A549 (cell line): ENCODE results near the gene NUFIP1. TPM values are rescaled to one million over a fixed set of nuclear protein-coding genes. Genes with fewer than 3 reads are reported as not detected.

Source experiments
- ATAC-seq, 2 experiments: fragments of 200-7000 bp in 1 of 2; fragments of >200 bp in 1 of 2; cut with Nextera tagmentation in 1 of 2; cut with Tn5 transposase in 1 of 2; 3 replicates each; pipeline versions ENCODE4 v1.8.0 to v1.9.1; 2018 to 2020; ENCODE audit warnings: mild to moderate bottlenecking in 1 of 2, moderate library complexity in 1 of 2
- CTCF ChIA-PET: fragments of 300-600 bp; sonication (Branson Sonifier 250); formaldehyde crosslinking; extraction: SDS; loops from one replicate; lab custom pipeline; 2021; ENCODE audit warnings: antibody characterized with exemption, inconsistent platforms; lab: Yijun Ruan, JAX
- POLR2A ChIA-PET: fragments of 350-600 bp; formaldehyde crosslinking; extraction: SDS; loops from one replicate; lab custom pipeline; 2021; ENCODE audit warnings: antibody characterized with exemption, inconsistent platforms; lab: Yijun Ruan, JAX
- DNase-seq, 2 experiments: peaks; one replicate each; pipeline versions ENCODE4 v3.0.0 to v3.0.0-alpha.2; 2011 to 2016; ENCODE audit warnings: low read depth in 1 of 2, low spot score in 1 of 2
- FAIRE-seq: peaks from 2 replicates; lab custom pipeline; 2011; peaks lifted over from hg19 to GRCh38; lab: Jason Lieb, UNC
- H3K27ac ChIP-seq, 2 experiments: fragments of >200 bp; sonication (Bioruptor Twin); formaldehyde crosslinking; 3 replicates each; pipeline ENCODE4 v1.5.1; 2016 to 2017
- H3K4me1 ChIP-seq: fragments of >200 bp; sonication (Bioruptor Twin); formaldehyde crosslinking; 3 replicates; pipeline ENCODE4 v1.6.1; 2016
- H3K4me2 ChIP-seq: fragments of >200 bp; sonication (Bioruptor Twin); formaldehyde crosslinking; 3 replicates; pipeline ENCODE4 v1.6.1; 2016
- H3K4me3 ChIP-seq: fragments of >200 bp; sonication (Bioruptor Twin); formaldehyde crosslinking; 3 replicates; pipeline ENCODE4 v1.5.1; 2016
- H3K9me3 ChIP-seq: fragments of >200 bp; sonication (Bioruptor Twin); formaldehyde crosslinking; 3 replicates; pipeline ENCODE4 v1.6.1; 2016
- CHD2 ChIP-seq: fragments of 150-350 bp; IDR thresholded peaks from 2 replicates; pipeline ENCODE4 v1.6.1; 2014; ENCODE audit warnings: low read length; ENCODE audit not compliant: partially characterized antibody
- CHD4 ChIP-seq: fragments of 200-600 bp; sonication (generic); IDR thresholded peaks from 2 replicates; pipeline ENCODE4 v1.6.1; 2016; ENCODE audit warnings: antibody characterized with exemption, mild to moderate bottlenecking, borderline replicate concordance
- CTCF ChIP-seq: fragments of >200 bp; sonication (Bioruptor Twin); formaldehyde crosslinking; IDR thresholded peaks from 3 replicates; pipeline ENCODE4 v1.5.1; 2016
- EHF ChIP-seq: fragments of 250-450 bp; sonication (Bioruptor Pico); IDR thresholded peaks from 2 replicates; pipeline ENCODE4 v1.5.0; 2020; ENCODE audit warnings: mild to moderate bottlenecking
- FOSB ChIP-seq: fragments of 250-450 bp; sonication (Bioruptor Pico); IDR thresholded peaks from 2 replicates; pipeline ENCODE4 v1.5.0; 2020; ENCODE audit warnings: mild to moderate bottlenecking, moderate library complexity
- HDAC2 ChIP-seq: fragments of 200-600 bp; sonication (generic); IDR thresholded peaks from 2 replicates; pipeline ENCODE4 v1.6.1; 2016
- HEYL ChIP-seq: fragments of 250-450 bp; sonication (Bioruptor Pico); IDR thresholded peaks from 2 replicates; pipeline ENCODE4 v1.8.0; 2021; ENCODE audit warnings: mild to moderate bottlenecking, moderate library complexity
- HOXA7 ChIP-seq: fragments of 250-450 bp; sonication (Bioruptor Pico); IDR thresholded peaks from 2 replicates; pipeline ENCODE4 v1.5.0; 2020; ENCODE audit warnings: mild to moderate bottlenecking, moderate library complexity
- HOXB13 ChIP-seq: fragments of 250-450 bp; sonication (Bioruptor Pico); IDR thresholded peaks from 2 replicates; pipeline ENCODE4 v1.5.0; 2020; ENCODE audit warnings: low read depth, mild to moderate bottlenecking, moderate library complexity
- JUN ChIP-seq, 2 experiments: fragments of >200 bp; sonication (Bioruptor Twin); formaldehyde crosslinking; IDR thresholded peaks; 2 replicates in 1 of 2; 3 replicates in 1 of 2; pipeline ENCODE4 v1.6.1; 2016 to 2017
- JUNB ChIP-seq: fragments of >200 bp; sonication (Bioruptor Twin); formaldehyde crosslinking; IDR thresholded peaks from 2 replicates; pipeline ENCODE4 v1.6.1; 2016
- KDM5A ChIP-seq: fragments of 200-600 bp; sonication (generic); IDR thresholded peaks from 2 replicates; pipeline ENCODE4 v1.6.1; 2016; ENCODE audit warnings: antibody characterized with exemption, mild to moderate bottlenecking
- MAFK ChIP-seq: fragments of 450-650 bp; IDR thresholded peaks from 2 replicates; pipeline ENCODE4 v1.6.1; 2014; ENCODE audit not compliant: partially characterized antibody
- MYC ChIP-seq: IDR thresholded peaks from 2 replicates; pipeline ENCODE4 v1.6.1; 2012; ENCODE audit warnings: mild to moderate bottlenecking, inconsistent platforms, low read length, improper control_type of control experiment, borderline replicate concordance
- NR3C1 ChIP-seq: fragments of >200 bp; sonication (Bioruptor Twin); formaldehyde crosslinking; IDR thresholded peaks from 3 replicates; pipeline ENCODE4 v1.6.1; 2017
- PBX3 ChIP-seq: IDR thresholded peaks from 2 replicates; pipeline ENCODE4 v1.6.1; 2012
- RAD21 ChIP-seq, 2 experiments: fragments of >200 bp in 1 of 2; sonication (Bioruptor Twin) in 1 of 2; formaldehyde crosslinking in 1 of 2; IDR thresholded peaks in 1 of 2; conservative IDR thresholded peaks in 1 of 2; 2 replicates in 1 of 2; 3 replicates in 1 of 2; pipeline ENCODE4 v1.6.1; 2012 to 2018; ENCODE audit warnings: inconsistent platforms in 1 of 2
- RARB ChIP-seq: fragments of 250-450 bp; sonication (Bioruptor Pico); IDR thresholded peaks from 2 replicates; pipeline ENCODE4 v1.8.0; 2021; ENCODE audit warnings: mild to moderate bottlenecking, moderate library complexity
- RNF2 ChIP-seq: fragments of 200-600 bp; sonication (generic); IDR thresholded peaks from 2 replicates; pipeline ENCODE4 v1.6.1; 2016; ENCODE audit warnings: low read depth, mild to moderate bottlenecking, antibody characterized with exemption, moderate library complexity, borderline replicate concordance
- SREBF2 ChIP-seq: fragments of 450-650 bp; IDR thresholded peaks from 2 replicates; pipeline ENCODE4 v1.6.1; 2014; ENCODE audit warnings: mild to moderate bottlenecking, moderate library complexity
- ZC3H11A ChIP-seq: fragments of 450-650 bp; IDR thresholded peaks from 2 replicates; pipeline ENCODE4 v1.6.1; 2014; ENCODE audit warnings: antibody characterized with exemption, mild to moderate bottlenecking
- WGBS: methylation state at CpG from one replicate; pipeline ENCODE4 v1.1.6; 2017; ENCODE audit errors: missing lambda C conversion rate; 5-methylcytosine and 5-hydroxymethylcytosine counted together
- polyA plus RNA-seq, 4 experiments: library from polyadenylated mRNA; depleted of rRNA in 3 of 4; stranded (reverse); fragments of >200 nt; fragmentation: RNase III in 1 of 4; extraction: RNeasy Plus Mini Kit Qiagen cat#74134 plus additional on column Dnase treatment in 1 of 4; gene quantifications; 2 replicates in 3 of 4; 3 replicates in 1 of 4; pipeline ENCODE4 v1.2.3, GENCODE V29; 2011 to 2017
- TF ChIP-seq, protein P1 (sequence below): fragments of >200 bp; sonication (Bioruptor Twin); formaldehyde crosslinking; IDR thresholded peaks from 2 replicates; pipeline ENCODE4 v1.6.1; 2016
- TF ChIP-seq, protein P2 (sequence below): IDR thresholded peaks from 2 replicates; pipeline ENCODE4 v1.6.1; 2012
- TF ChIP-seq, protein P3 (sequence below): fragments of 250-450 bp; sonication (Bioruptor Pico); IDR thresholded peaks from 2 replicates; pipeline ENCODE4 v1.5.0; 2020; ENCODE audit warnings: low read depth, mild to moderate bottlenecking, moderate library complexity

Gene NUFIP1
- polyA plus RNA-seq, 2 of the 4 experiments (the other 2 are of a cell fraction), result 3.7 to 6.3 TPM

DNA sequence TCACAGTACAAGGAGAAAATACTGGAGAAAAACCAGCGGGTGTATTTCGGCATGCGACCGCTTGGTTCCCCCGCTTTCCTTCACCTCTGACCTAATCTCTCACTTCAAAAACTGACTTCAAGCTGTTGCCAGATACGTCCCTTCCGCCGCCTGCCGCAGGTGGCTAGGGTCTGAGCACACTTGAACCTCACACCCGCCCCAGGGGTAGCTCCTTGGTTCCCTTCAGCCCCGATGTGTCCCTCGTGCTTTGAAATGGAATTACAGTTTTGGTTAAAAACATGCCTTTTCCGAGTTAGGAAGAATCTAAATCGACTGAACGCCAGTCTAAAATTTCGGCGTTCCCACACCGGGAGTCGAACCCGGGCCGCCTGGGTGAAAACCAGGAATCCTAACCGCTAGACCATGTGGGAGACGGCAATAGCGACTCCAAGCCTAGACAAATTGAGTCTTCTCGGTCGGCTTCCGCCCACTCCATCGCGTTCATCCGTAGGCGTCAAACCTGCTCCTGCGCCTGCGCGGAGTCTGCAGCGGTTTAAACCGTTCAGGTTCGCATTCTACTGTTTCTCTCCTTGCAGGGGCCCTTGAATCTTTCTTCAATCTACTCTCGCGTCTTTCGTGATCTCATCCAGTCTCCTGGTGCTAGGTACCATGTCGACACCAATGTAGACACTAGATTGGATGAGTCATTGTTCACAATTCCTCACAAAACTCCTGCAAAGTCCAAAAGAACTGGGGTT lies 71.5 kb downstream of the NUFIP1 start (continued):
- no peak; the same call in 2 of the 3 replicates for TF ChIP-seq CTCF
- TF ChIP-seq SREBF2, result peak; percentile 90
- TF ChIP-seq JUN (IDR thresholded peaks at IDR 0.05), result peak in 1 of 2 experiments; percentile 47; a peak in 2 of 5 replicates
- TF ChIP-seq, protein P1, sequence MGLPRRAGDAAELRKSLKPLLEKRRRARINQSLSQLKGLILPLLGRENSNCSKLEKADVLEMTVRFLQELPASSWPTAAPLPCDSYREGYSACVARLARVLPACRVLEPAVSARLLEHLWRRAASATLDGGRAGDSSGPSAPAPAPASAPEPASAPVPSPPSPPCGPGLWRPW, result no peak
- TF ChIP-seq, protein P2, sequence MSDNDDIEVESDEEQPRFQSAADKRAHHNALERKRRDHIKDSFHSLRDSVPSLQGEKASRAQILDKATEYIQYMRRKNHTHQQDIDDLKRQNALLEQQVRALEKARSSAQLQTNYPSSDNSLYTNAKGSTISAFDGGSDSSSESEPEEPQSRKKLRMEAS, result peak; percentile 83
- TF ChIP-seq RARB, result no peak
- peak; percentile 41 to 45 for TF ChIP-seq RAD21 (conservative IDR thresholded peaks at IDR 0.05 in 1 of 2, IDR thresholded peaks at IDR 0.05 in 1 of 2)
- TF ChIP-seq, protein P3, sequence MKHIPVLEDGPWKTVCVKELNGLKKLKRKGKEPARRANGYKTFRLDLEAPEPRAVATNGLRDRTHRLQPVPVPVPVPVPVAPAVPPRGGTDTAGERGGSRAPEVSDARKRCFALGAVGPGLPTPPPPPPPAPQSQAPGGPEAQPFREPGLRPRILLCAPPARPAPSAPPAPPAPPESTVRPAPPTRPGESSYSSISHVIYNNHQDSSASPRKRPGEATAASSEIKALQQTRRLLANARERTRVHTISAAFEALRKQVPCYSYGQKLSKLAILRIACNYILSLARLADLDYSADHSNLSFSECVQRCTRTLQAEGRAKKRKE (CRISPR knock-in tag), result 0 out of 2 replicates have a peak, but pooled peaks have one; percentile 30

DNA sequence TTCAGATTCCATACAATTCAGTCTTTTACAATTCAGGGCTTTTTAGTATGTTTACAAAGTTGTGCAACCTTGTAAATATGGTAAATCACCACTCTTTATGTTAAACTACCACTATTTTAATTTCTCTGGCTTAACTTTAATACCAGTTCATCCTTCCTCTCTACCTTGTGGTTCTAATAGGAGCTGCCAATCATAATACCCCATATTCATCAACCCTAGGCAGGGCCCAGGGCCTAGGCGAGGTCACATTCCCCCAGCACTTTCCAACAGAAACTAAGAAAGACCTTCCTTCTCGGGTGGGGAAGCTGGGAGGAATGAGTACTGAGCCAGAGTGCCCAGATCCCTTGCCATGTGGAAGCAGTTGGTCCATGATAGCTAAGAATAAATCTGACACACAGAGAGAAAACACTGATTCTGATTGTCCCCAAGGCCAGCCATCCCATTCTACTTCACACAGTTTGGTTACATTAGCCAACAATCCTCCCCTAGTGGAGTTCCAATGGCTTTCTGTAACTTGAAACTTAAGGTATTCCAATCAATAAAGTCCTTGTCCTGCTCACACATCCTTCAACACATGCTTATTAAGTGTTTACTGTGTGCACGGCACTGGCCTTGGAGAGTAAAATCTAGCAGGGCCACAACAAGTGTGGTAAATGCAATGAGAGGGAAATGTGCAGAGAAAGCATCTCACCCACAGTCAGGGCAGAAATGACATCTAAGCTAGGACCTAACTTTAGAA lies 76.8 kb downstream of the NUFIP1 start:
- FAIRE-seq (no peak), DNase-seq (no peak), ATAC-seq (no peak)
- TF ChIP-seq CHD2 (no peak), CTCF (no peak), HDAC2 (no peak), MYC (no peak), CHD4 (no peak), PBX3 (no peak), EHF (CRISPR knock-in tag) (no peak), JUNB (no peak), NR3C1 (no peak), MAFK (no peak), FOSB (CRISPR knock-in tag) (no peak), HOXA7 (no peak), RARB (no peak), KDM5A (no peak), ZC3H11A (no peak), RNF2 (no peak), HEYL (no peak), HOXB13 (CRISPR knock-in tag) (no peak)
- Histone ChIP-seq H3K4me3 (no peak overlapping the region), H3K4me2 (no peak overlapping the region), H3K9me3 (peaks cover 5% of the 10 kb centered on the region; the same call in 2 of the 3 replicates), H3K4me1 (no peaks in the 10 kb centered on the region), H3K27ac (no peak overlapping the region)
- WGBS, result 75% methylated on average over 3 of the region's 3 CpGs
- ChIA-PET CTCF (no interaction called here), POLR2A (no interaction called here)
